HG03521 (cell line): ENCODE measurements around the gene MIP.
"Not testable (repeated sequence)": the region's sequence is repeated elsewhere in the genome, so short reads cannot be mapped to it uniquely, and the experiment has no call there.

ENCODE experiments used
- ATAC-seq: cut with Tn5 transposase; IDR thresholded peaks from one replicate; pipeline ENCODE4 v1.9.1; 2021; ENCODE audit warnings: mild to moderate bottlenecking, moderate library complexity; ENCODE audit not compliant: unreplicated experiment

Gene MIP

DNA sequence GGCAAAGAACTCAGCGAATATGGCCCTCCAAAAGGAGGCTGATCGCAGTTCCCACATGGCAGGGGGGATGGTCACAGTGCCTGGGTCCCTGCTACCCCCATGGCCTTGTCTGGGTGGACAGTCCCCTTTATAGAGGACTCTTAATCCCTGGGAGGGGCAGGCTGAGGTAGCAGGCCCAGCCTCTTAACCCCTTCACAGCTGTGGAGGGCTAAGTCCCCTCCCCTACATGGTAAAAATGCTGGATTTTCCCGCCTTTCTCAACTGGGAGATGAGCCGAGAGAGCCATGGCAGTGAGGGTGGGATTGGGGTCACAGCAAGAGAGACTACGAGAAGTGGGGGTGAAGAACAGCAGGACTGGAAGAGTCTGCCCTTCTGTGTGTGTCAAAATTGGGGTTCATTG, at the start of gene MIP:
TSS of gene MIP (minus strand) at position 101 of the 400 bp plus-strand sequence. CDS start at position 57, 44 bp downstream.
- no peak for ATAC-seq

DNA sequence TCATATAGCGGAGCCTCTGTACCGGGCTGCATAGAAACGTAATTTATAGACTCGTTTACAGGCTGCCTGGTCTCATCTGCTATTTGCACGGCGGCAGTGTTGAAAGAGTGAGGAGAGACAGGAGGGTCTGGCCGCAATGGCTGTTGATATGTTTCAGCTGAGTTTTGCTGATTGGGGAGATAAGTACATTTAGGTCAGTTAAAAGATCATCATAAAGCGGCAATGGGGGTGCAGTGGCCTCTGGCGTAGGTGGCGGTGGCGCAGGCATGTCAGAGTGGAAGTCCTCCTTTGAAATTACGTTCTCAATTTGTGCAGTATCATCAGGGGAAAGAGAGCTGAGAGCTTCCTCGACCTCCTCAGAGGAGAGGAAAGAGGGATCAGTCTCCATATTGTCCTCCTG, 45.4 kb upstream of the MIP start:
- not testable (repeated sequence) for ATAC-seq

DNA sequence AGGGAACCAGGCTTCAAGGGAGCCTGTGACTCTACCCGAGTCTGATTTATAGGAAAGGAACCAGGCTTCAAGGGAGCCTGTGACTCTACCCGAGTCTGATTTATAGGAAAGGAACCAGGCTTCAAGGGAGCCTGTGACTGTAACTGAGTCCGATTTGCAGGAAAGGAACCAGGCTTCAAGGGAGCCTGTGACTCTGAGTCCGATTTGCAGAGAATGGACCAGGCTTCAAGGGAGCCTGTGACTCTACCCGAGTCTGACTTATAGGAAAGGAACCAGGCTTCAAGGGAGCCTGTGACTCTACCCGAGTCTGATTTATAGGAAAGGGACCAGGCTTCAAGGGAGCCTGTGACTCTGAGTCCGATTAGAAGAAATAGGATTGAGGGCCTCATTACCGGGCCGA, 45.0 kb upstream of the MIP start:
- not testable (repeated sequence) for ATAC-seq

DNA sequence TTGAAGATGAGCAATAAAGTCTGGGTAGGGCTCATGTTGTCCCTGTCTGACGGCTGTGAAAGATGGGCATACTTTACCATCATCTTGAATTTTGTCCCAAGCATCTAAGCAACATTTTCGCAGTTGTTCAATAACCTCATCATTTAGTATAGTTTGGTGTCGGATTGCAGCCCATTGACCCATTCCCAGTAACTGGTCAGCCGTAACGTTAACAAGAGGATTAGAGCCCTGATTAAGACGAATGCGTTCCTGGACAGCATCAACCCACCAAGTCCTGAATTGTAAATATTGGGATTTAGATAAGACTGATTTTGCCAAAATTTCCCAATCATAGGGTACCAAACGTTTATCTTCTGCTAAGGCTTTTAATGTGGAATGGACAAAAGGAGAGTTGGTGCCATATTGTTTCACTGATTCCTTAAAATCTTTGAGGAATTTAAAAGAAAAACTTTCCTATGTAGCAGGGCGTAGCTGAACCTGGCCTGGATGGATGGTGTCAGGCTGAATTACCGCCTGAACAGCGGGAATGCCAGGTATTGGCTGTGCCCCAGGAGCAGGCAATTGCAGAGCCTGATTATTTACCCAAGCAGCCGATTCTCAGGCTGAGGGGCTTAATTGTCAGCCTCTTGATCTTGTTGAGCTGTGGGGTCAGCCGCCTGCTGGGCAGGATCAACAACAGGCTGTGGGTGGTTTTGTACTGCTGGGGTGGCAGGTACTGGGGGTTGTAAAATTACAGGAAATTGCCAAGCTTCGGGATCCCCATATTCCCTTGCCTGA, 43.9 kb upstream of the MIP start:
- ATAC-seq, result not testable (repeated sequence)

DNA sequence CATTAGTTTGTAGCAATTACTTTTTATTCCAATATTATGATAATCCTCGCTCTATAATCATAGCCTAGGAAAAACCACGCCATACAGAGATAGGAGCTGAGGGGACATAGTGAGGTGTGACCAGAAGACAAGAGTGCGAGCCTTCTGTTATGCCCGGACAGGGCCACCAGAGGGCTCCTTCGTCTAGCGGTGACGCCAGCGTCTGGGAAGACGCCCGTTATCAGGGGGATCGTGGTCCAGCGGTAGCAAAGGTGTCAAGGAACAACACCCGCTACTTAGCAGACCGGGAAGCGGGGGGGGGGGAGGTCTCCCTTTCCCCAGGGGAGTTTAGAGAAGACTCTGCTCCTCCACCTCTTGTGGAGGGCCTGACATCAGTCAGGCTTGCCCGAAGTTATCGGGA, 42.2 kb upstream of the MIP start:
- not testable (repeated sequence) for ATAC-seq

DNA sequence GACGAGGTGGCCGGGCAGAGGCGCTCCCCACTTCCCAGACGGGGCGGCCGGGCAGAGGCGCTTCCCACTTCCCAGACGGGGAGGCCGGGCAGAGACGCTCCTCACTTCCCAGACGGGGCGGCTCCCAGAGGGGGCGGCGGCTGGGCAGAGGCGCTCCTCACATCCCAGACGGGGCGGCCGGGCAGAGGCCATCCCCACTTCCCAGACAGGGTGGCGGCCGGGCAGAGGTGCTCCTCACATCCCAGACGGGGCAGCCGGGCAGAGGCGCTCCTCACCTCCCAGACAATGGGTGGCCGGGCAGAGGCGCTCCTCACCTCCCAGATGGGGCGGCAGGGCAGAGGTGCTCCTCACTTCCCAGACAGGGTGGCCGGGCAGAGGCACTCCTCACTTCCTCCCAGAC, 40.0 kb upstream of the MIP start:
- ATAC-seq, result not testable (repeated sequence)

DNA sequence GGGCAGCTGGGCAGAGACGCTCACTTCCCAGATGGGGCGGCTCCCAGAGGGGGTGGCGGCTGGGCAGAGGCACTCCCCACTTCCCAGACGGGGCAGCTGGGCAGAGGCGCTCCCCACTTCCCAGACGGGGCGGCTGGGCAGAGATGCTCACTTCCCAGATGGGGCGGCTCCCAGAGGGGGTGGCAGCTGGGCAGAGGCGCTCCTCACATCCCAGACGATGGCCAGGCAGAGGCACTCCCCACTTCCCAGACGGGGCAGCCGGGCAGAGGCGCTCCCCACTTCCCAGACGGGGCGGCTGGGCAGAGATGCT, 39.6 kb upstream of the MIP start:
- not testable (repeated sequence) for ATAC-seq

DNA sequence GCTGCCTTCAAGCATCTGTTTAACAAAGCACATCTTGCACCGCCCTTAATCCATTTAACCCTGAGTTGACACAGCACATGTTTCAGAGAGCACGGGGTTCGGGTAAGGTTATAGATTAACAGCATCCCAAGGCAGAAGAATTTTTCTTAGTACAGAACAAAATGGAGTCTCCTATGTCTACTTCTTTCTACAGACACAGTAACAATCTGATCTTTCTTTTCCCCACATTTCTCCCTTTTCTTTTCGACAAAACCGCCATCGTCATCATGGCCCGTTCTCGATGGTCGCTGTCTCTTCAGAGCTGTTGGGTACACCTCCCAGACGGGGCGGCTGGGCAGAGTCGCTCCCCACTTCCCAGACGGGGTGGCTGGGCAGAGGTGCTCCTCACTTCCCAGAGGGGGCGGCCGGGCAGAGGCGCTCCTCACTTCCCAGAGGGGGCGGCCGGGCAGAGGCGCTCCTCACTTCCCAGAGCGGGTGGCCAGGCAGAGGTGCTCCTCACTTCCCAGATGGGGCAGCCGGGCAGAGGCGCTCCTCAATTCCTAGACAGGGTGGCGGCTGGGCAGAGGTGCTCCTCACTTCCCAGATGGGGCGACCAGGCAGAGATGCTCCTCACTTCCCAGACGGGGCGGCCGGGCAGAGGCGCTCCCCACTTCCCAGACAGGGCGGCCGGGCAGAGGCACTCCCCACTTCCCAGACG, 39.1 kb upstream of the MIP start:
- ATAC-seq, result not testable (repeated sequence)

DNA sequence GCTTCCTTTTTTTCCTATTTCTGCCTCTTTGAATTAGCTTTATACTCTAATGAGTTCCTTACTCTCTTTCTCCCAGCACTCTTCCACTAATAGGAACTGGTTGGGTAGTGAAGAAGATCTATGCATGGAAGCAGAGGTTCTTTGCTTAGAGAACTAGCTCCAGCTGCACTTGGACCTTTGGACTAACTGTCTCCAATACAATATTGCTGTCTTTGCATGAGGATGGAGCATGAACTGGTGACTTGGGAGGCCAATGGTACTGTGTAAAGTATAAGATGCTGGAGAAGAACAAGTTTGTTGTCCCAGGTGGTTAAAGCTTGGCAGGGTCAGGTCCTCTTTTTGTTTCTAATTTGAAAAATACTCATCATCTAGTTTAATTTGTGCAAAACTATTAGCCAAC, 35.9 kb upstream of the MIP start:
- no peak for ATAC-seq

DNA sequence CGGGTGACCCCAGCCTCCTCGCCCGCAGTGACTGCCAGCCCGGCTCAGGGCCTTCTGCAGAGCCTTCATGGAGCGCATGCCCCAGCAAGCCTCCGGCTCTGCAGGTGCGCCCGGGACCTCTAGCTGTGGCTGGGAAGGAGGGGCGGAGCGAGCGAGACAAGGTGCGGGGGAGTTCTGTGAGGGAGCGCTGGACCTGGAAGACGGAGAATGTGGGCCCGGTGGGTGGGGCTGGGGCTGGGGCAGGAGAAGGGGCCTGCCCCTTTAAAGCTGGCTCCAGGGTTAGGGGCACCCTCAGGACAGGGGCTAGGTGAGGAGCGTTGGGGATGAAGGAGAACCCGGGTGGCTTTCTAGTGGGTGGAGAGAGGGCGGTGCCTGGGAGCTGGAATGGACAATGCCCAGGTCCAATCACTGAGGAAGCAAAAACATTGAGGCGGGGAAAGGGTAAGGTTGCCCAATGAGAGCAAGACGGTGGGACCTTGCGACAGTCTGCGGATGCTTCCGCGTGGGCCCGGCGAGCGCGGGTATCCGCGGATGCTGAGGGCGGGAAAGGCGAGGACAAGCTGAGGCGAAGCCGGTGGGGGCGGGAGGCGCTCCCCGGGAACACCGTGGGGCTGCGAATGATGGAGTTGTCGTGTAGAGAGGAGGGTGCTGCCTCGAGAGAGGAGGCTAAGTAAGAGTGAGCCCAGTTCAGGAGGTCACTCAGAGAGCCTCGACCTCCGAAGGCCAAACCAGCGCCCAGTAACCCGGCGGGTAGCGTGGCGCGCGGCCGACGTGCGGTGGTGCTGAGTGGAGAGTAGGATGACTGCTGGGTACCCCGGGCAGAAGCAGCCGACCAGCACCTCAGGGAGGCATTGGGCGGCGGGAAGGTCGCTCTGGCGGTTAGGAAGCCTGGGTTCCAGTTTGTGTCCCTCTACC, 33.8 kb upstream of the MIP start, which contains the start of gene GLS2:
TSS of gene GLS2 (minus strand) at position 121 of the 915 bp plus-strand sequence. CDS start at position 78, 43 bp downstream.
- peak; percentile 84 for ATAC-seq

DNA sequence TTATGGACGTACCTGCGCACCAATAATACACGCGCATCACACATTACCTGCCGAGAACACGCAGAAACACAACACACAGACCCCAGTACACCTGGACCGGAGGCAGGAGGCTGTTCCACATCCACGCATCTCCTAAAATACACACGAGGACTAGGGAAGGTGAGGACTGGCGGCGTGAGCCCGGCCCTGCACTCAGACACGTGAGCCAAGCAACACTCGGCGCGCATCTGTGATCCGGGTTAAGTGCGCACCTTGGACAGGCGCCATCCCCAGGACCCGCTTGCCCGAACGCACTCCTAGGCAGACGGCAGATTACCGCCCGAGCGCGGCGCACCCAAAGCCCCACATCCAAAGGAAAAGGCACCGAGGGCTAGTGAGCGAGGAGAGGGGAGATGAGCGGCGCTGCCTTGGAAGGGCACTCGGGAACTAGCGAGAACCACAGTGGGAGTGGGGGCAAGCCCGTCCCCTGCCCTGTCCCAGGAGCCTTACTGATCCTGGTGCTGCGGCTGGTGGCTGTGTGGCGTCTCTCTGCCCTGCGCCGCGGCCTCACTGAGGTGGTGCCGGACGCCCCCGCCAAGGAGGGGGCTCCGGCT, 33.1 kb upstream of the MIP start:
- peak; percentile 33 for ATAC-seq

DNA sequence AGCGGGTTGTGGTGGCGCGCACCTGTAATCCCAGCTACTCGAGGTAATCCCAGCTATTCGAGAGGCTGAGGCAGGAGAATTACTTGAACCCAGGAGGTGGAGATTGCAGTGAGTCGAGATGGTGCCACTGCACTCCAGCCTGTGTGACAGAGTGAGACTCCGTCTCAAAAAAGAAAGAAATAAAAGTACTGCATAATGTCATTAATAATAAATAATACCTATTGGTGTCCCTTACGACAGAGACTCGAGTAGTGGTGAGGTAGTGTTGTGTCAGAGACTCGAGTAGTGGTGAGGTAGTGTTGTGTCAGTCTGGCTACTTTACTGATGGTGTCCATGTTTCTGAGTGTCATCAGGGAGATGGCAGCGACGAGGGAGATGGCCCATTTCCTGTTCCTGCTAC, 32.2 kb upstream of the MIP start:
- ATAC-seq, result no peak

DNA sequence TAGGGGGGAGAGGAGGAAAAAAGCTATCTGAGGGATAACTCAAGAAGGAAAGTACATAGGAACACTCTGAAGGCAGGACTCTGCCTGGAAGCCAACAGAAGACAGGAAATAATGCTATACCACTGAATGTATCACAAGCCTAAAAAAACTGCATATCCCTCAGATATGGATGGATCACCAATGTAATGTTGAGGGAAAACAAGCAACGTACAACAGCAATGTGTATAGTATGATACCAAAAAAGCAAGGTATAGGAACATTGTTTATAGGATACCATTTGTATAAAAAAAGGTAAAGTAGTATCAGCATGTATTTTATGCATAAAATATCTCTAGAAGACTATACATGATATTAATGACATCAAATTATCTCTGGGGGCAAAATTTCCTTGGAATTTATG, 30.1 kb upstream of the MIP start:
- ATAC-seq, result no peak

DNA sequence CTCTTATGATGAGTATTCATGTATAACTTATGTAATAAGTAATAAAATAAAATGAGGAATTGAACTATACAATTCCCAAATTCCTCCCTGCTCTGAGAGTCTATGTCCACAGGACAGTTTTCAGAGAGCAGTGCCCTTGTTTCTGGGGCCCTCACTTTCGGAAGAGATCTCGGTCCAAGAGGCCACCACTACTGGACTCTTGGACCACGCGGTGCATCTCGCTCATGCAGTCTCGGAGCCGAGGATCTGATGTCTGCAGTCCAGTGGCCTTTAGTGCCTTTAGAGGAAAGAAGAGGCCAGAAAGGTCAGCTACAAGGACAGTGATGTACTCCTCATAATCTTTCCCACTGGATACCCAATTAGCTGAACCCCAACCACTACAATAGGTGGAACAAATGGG, 25.2 kb upstream of the MIP start:
- ATAC-seq, result no peak

DNA sequence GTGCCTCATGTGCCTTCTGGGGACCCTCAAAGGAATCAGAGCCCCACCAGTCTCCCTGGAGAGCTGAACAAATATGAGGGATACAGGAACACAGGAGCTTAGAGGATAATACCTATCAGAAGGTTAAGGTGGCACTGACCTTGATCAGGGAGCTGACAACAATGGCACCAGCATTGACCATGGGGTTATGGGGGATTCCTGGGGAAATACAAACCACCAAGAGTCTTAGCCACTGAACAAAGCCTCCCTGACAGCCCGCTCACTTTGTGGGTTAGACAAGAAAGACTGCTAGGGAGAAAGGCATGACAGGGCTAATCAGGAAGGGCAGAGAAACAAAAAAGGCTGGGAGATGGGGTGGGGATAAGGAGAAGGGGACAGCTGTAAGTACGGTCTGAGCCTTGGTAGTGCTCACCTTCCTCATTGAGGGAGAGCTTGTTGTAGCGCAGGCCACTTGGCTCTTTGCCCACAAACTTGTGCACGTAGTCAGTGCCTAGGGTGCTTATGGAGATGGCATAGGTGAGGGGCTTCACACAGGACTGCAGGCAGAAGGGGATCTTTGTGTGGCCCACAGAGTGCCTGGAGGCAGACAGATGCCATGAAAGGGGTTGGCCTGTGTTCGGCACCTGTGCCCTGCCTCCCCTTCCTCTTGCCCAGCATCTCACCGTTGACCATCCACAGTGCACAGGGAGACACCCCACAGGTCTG, 23.2 kb upstream of the MIP start:
- ATAC-seq, result no peak

DNA sequence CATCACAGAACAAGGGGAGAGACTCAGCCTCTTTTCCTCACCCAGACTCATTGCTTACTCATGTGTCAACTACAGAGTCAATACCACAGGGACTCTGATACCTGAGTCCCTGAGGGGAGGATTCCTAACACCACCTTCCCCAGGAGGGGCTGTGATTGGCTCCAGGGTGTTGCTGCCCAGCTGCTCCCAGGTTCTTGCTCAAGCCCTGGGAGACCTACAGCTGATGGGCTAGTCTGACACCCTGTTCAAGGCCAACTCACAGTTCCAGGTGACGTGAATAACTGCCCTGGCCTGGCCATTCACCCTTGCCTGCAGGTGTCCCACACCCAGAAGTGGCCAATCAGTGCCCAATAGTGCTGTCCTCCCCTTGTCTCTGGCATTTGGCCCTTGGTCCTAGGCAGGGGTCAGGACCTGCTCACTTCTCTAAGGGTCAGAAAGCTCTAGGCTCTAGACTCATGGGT, 22.5 kb upstream of the MIP start:
- ATAC-seq, result no peak

DNA sequence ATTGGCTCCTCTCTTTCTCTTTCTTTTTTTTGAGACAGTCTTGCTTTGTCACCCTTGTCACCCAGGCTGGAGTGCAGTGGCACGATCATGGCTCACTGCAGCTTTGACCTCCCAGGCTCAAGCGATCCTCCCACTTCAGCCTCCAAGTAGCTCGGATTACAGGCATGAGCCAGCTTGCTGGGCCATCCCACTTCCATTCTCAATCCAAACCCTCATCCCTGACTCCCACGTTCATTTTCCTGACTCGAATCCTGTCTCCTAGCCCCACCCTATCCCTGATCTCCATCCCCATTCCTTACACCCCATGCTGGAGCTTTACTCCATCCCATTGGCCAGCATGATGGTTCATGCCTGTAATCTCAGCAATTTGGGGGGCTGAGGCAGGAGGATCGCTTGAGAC, 21.7 kb upstream of the MIP start:
- ATAC-seq, result no peak

DNA sequence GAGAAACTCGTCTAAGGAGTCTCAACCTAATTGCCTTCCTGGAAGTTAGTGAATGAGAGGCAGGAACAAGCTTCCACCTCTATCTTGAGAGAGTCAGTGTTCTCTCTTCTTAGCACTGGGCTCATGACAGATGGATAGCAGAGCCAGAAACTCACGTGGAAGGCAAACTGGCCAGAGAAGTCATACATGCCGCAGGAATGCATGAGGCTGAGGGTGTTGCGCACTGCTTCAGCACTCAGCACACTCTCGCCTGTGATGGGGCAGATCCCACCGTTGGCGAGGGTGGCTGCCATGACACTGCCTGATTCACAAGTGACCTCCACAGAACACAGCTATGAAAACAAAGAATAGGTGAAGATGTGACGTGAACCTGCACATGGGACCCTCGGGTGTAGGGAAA, 19.9 kb upstream of the MIP start:
- ATAC-seq, result no peak

DNA sequence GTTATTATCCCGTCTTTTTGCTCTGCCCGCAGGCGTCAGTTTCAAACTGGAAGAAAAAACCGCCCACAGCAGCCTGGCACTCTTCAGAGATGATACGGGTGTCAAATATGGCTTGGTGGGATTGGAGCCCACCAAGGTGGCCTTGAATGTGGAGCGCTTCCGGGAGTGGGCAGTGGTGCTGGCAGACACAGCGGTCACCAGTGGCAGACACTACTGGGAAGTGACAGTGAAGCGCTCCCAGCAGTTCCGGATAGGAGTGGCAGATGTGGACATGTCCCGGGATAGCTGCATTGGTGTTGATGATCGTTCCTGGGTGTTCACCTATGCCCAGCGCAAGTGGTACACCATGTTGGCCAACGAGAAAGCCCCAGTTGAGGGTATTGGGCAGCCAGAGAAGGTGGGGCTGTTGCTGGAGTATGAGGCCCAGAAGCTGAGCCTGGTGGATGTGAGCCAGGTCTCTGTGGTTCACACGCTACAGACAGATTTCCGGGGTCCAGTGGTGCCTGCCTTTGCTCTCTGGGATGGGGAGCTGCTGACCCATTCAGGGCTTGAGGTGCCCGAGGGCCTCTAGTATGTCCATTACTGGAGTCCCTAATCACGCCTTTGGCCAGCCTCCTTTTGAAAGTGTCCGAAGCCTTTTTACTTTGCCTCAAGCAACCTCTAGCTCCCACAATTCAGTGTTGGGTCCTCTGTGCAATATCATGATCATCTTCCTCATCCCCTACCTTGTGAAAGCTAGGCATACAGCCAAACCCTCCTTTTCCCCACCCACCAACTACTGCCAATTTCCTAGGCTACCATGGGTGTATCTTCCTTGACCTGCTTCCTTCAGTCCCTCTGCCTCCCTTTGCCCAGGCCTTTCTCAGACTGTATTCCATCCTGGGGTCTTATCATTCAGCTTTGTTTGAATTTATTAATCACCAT, 14.8 kb upstream of the MIP start:
- no peak for ATAC-seq
